IMR-90 (cell line): ENCODE results near the gene LDLRAD4. TPM values are rescaled to one million over a fixed set of nuclear protein-coding genes. Genes with fewer than 3 reads are reported as not detected.

ENCODE experiments used
- ATAC-seq: fragments of 200-7000 bp; cut with Tn5 transposase; 2 replicates; pipeline ENCODE4 v1.9.1; 2020; ENCODE audit warnings: low read depth, mild to moderate bottlenecking, moderate library complexity
- BruUV-seq: library from RNA; stranded (reverse); fragments of 400-500 nt; replicated peaks from 2 replicates; lab custom pipeline; 2021; lab: Mats Ljungman, UMichigan
- CTCF ChIA-PET: fragments of 300-600 bp; formaldehyde crosslinking; extraction: SDS; loops from one replicate; lab custom pipeline; 2021; ENCODE audit warnings: antibody characterized with exemption; lab: Yijun Ruan, JAX
- POLR2A ChIA-PET: fragments of 300-600 bp; sonication (Branson Sonifier 250); formaldehyde crosslinking; loops from one replicate; lab custom pipeline; 2022; ENCODE audit warnings: antibody characterized with exemption; ENCODE audit not compliant: unreplicated experiment; lab: Charles Lee
- DNase-seq: peaks from one replicate; pipeline ENCODE4 v3.0.0; 2013
- H2AFZ ChIP-seq: replicated peaks from 2 replicates; pipeline ENCODE3; 2013; ENCODE audit warnings: low read length, mild to moderate bottlenecking; ENCODE audit not compliant: poor library complexity
- H2AK5ac ChIP-seq: 2 replicates; pipeline ENCODE4 v1.6.1; 2013; ENCODE audit warnings: low read depth, low read length, inconsistent platforms
- H2AK9ac ChIP-seq: replicated peaks from 2 replicates; pipeline ENCODE3; 2013; ENCODE audit warnings: mild to moderate bottlenecking, low read depth, low read length, moderate library complexity; ENCODE audit not compliant: poor library complexity
- H2BK120ac ChIP-seq: 2 replicates; pipeline ENCODE4 v1.6.1; 2013; ENCODE audit warnings: low read depth, low read length, inconsistent platforms
- H2BK15ac ChIP-seq: 3 replicates; pipeline ENCODE4 v1.6.1; 2013; ENCODE audit warnings: low read depth, low read length, inconsistent platforms
- H2BK20ac ChIP-seq: 2 replicates; pipeline ENCODE4 v1.6.1; 2013; ENCODE audit warnings: low read depth, mild to moderate bottlenecking, inconsistent platforms, low read length, moderate library complexity
- H2BK5ac ChIP-seq: 2 replicates; pipeline ENCODE4 v1.6.1; 2013; ENCODE audit warnings: mild to moderate bottlenecking, low read depth, low read length, inconsistent platforms; ENCODE audit not compliant: poor library complexity, severe bottlenecking
- H3K14ac ChIP-seq: replicated peaks from 2 replicates; pipeline ENCODE4 v1.6.1; 2013; ENCODE audit warnings: low read depth, low read length, inconsistent platforms
- H3K18ac ChIP-seq: 2 replicates; pipeline ENCODE4 v1.6.1; 2013; ENCODE audit warnings: low read depth, low read length, control low read depth
- H3K23ac ChIP-seq: 2 replicates; pipeline ENCODE4 v1.6.1; 2013; ENCODE audit warnings: low read depth, low read length, inconsistent platforms
- H3K27ac ChIP-seq: 2 replicates; pipeline ENCODE4 v1.5.1; 2013; ENCODE audit warnings: mild to moderate bottlenecking, control low read depth, low read length; ENCODE audit not compliant: insufficient read depth
- H3K27me3 ChIP-seq: 2 replicates; pipeline ENCODE4 v1.6.1; 2013; ENCODE audit warnings: low read length; ENCODE audit not compliant: control insufficient read depth, insufficient read depth
- H3K36me3 ChIP-seq: 2 replicates; pipeline ENCODE4 v1.6.1; 2013; ENCODE audit warnings: low read length, mixed read lengths; ENCODE audit not compliant: control insufficient read depth, insufficient read depth
- H3K4ac ChIP-seq: 2 replicates; pipeline ENCODE4 v1.6.1; 2013; ENCODE audit warnings: low read depth, low read length, inconsistent platforms
- H3K4me1 ChIP-seq: 2 replicates; pipeline ENCODE4 v1.6.1; 2013; ENCODE audit warnings: low read length, mixed read lengths; ENCODE audit not compliant: control insufficient read depth, insufficient read depth
- H3K4me2 ChIP-seq: 2 replicates; pipeline ENCODE4 v1.6.1; 2013; ENCODE audit warnings: low read depth, mild to moderate bottlenecking, control low read depth, low read length, moderate library complexity
- H3K4me3 ChIP-seq: 2 replicates; pipeline ENCODE4 v1.5.1; 2013; ENCODE audit warnings: low read depth, mild to moderate bottlenecking, control low read depth, low read length, moderate library complexity; ENCODE audit not compliant: insufficient read depth
- H3K56ac ChIP-seq: 2 replicates; pipeline ENCODE4 v1.6.1; 2013; ENCODE audit warnings: low read length, inconsistent platforms; ENCODE audit not compliant: insufficient read depth; ENCODE audit errors: extremely low read depth
- H3K79me1 ChIP-seq, 2 experiments: 2 replicates each; pipeline ENCODE4 v1.6.1; 2013; ENCODE audit warnings: low read length in 2 of 2, inconsistent platforms in 1 of 2, low read depth in 1 of 2
- H3K9ac ChIP-seq: 2 replicates; pipeline ENCODE4 v1.6.1; 2013; ENCODE audit warnings: low read depth, low read length, control low read depth
- H3K9me1 ChIP-seq: 2 replicates; pipeline ENCODE4 v1.6.1; 2013; ENCODE audit warnings: low read length, inconsistent platforms; ENCODE audit not compliant: insufficient read depth
- H3K9me3 ChIP-seq: 2 replicates; pipeline ENCODE4 v1.6.1; 2013; ENCODE audit warnings: low read length; ENCODE audit not compliant: control insufficient read depth, insufficient read depth
- H4K20me1 ChIP-seq: 2 replicates; pipeline ENCODE4 v1.6.1; 2013; ENCODE audit warnings: low read length, inconsistent platforms; ENCODE audit not compliant: insufficient read depth
- H4K5ac ChIP-seq: 2 replicates; pipeline ENCODE4 v1.6.1; 2013; ENCODE audit warnings: mild to moderate bottlenecking, low read depth, low read length, control low read depth
- H4K8ac ChIP-seq, 2 experiments: 2 replicates each; pipeline ENCODE4 v1.6.1; 2013; ENCODE audit warnings: low read depth in 2 of 2, low read length in 2 of 2, control low read depth in 1 of 2, inconsistent platforms in 1 of 2
- H4K91ac ChIP-seq: 2 replicates; pipeline ENCODE4 v1.6.1; 2013; ENCODE audit warnings: low read depth, low read length, inconsistent platforms; ENCODE audit not compliant: insufficient read depth
- BHLHE40 ChIP-seq: fragments of 150-350 bp; IDR thresholded peaks from 2 replicates; pipeline ENCODE4 v1.6.1; 2016; ENCODE audit warnings: mild to moderate bottlenecking, low read depth, low read length
- CEBPB ChIP-seq: IDR thresholded peaks from 2 replicates; pipeline ENCODE4 v1.6.1; 2012; ENCODE audit warnings: low read depth, low read length, improper control_type of control experiment
- CHD1 ChIP-seq: IDR thresholded peaks from 2 replicates; pipeline ENCODE4 v1.6.1; 2012; ENCODE audit warnings: low read depth, low read length, improper control_type of control experiment
- MAFK ChIP-seq: IDR thresholded peaks from 2 replicates; pipeline ENCODE4 v1.6.1; 2012; ENCODE audit warnings: low read depth, low read length, improper control_type of control experiment
- MAZ ChIP-seq: IDR thresholded peaks from 2 replicates; pipeline ENCODE4 v1.6.1; 2012; ENCODE audit warnings: low read depth, mild to moderate bottlenecking, low read length, improper control_type of control experiment, moderate library complexity, borderline replicate concordance
- NFE2L2 ChIP-seq: fragments of 150-350 bp; IDR thresholded peaks from 2 replicates; pipeline ENCODE4 v1.6.1; 2016; ENCODE audit warnings: low read depth, mild to moderate bottlenecking, low read length
- RAD21 ChIP-seq: IDR thresholded peaks from 2 replicates; pipeline ENCODE4 v1.6.1; 2012; ENCODE audit warnings: low read length, improper control_type of control experiment
- RCOR1 ChIP-seq: IDR thresholded peaks from 2 replicates; pipeline ENCODE4 v1.6.1; 2012; ENCODE audit warnings: mild to moderate bottlenecking, low read length, improper control_type of control experiment; ENCODE audit not compliant: insufficient replicate concordance
- RFX5 ChIP-seq: IDR thresholded peaks from 2 replicates; pipeline ENCODE4 v1.8.0; 2012; ENCODE audit warnings: low read depth, mild to moderate bottlenecking, low read length, moderate library complexity
- WGBS, 2 experiments: methylation state at CpG; one replicate each; pipeline versions ENCODE4 v1.1.5 to v1.1.7; 2013; ENCODE audit warnings: missing lambda C conversion rate in 2 of 2; ENCODE audit not compliant: insufficient read length in 1 of 2; ENCODE audit errors: extremely low coverage in 2 of 2; 5-methylcytosine and 5-hydroxymethylcytosine counted together
- dilution Hi-C: fragments of 300-500 bp; cut with HindIII; formaldehyde crosslinking; loops from one replicate; pipeline ENCODE4 v1.14.3; 2018; ENCODE audit warnings: low sequenced_read_pairs; ENCODE audit not compliant: unreplicated experiment
- in situ Hi-C: fragments of 300-500 bp; cut with MboI; formaldehyde crosslinking; loops from 3 replicates; pipeline ENCODE4 v1.14.3; 2019; ENCODE audit warnings: low sequenced_read_pairs, inconsistent platforms, mixed read lengths
- intact Hi-C: fragments of 100-400 bp; cut with micrococcal nuclease; formaldehyde crosslinking; loops from 2 replicates; pipeline ENCODE4 v1.10.0; 2022
- polyA plus RNA-seq, 3 experiments: library from polyadenylated mRNA; depleted of rRNA; stranded (reverse); fragments of >200 nt; gene quantifications; 2 replicates each; pipeline ENCODE4 v1.2.3, GENCODE V29; 2012; ENCODE audit warnings: low replicate concordance in 1 of 3
- total RNA-seq: library from RNA; depleted of rRNA; stranded (reverse); fragments of >200 nt; gene quantifications from 2 replicates; pipeline ENCODE4 v1.2.3, GENCODE V29; 2012
- TF ChIP-seq, protein P1 (sequence below): fragments of 150-350 bp; IDR thresholded peaks from 2 replicates; pipeline ENCODE4 v1.6.1; 2016; ENCODE audit warnings: low read depth, mild to moderate bottlenecking, low read length, moderate library complexity, borderline replicate concordance
- TF ChIP-seq, protein P2 (sequence below): conservative IDR thresholded peaks from 2 replicates; pipeline ENCODE4 v1.5.1; 2012; ENCODE audit warnings: mild to moderate bottlenecking, low read depth, low read length, improper control_type of control experiment
- TF ChIP-seq, protein P3 (sequence below): fragments of 150-350 bp; IDR thresholded peaks from 2 replicates; pipeline ENCODE4 v1.6.1; 2017; ENCODE audit warnings: mild to moderate bottlenecking, antibody characterized with exemption, low read length, low read depth

The LDLRAD4 gene
- total and polyA plus RNA-seq, 2 of the 4 experiments (the other 2 are of a cell fraction) = not detected

DNA sequence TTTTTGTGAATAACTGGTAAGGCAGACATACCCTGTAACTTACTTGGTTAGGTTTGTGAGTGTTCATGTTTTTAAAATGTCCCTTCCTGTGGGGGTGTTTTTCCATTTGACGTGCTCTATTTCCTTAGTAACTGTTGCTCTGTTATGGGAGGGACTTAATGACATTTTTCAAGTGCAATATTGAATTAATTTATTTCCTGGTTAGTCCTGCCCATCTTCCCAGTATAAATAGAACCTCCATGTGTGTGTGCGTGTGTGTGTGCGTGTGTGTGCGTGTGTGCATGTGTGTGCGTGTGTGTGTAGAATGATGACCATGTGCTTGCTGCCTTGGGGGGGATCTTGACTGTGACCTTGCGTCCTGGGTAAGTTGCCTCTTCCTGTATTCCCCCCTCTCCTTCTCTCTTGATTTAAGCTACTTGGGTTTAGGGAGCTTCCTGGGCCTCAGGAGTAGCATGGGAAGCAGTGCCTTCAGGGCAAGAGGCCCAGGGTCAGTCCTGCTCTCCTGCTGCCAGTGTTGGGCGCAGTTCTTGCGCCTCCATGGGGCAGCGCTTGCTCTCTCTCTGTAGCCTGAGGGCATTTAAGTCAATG is 163.9 kb downstream of the LDLRAD4 start:
- intact Hi-C loops (no loop called here), dilution Hi-C loops (no loop called here), in situ Hi-C loops (no loop called here)
- Histone ChIP-seq H2AFZ (no peak overlapping the region), H4K20me1 (no peaks in the 10 kb centered on the region), H3K27ac (no peak overlapping the region), H3K36me3 (no peaks in the 10 kb centered on the region), H2BK20ac (no peak overlapping the region), H3K56ac (no peak overlapping the region), H3K23ac (no peak overlapping the region), H2BK120ac (no peak overlapping the region), H2AK5ac (no peak overlapping the region), H4K8ac (no peak overlapping the region), H3K9me3 (no peaks in the 10 kb centered on the region), H4K91ac (no peak overlapping the region), H2BK5ac (no peak overlapping the region), H3K4me1 (no peaks in the 10 kb centered on the region), H3K27me3 (no peaks in the 10 kb centered on the region; the same call in 1 of the 2 replicates), H3K18ac (no peak overlapping the region), H2AK9ac (no peak overlapping the region), H3K79me1 (no peaks in the 10 kb centered on the region), H3K4me3 (no peak overlapping the region), H3K9ac (no peak overlapping the region), H2BK15ac (no peak overlapping the region), H3K4me2 (peak overlapping the region; percentile 67; the same call in 1 of the 2 replicates), H3K4ac (no peak overlapping the region), H3K14ac (no peak overlapping the region), H3K9me1 (no peaks in the 10 kb centered on the region), H4K5ac (no peak overlapping the region)
- ChIA-PET POLR2A (no interaction called here), CTCF (no interaction called here)
- ATAC-seq (peak; percentile 35), DNase-seq (peak; percentile 13)
- TF ChIP-seq RCOR1 = no peak
- TF ChIP-seq, protein P1, sequence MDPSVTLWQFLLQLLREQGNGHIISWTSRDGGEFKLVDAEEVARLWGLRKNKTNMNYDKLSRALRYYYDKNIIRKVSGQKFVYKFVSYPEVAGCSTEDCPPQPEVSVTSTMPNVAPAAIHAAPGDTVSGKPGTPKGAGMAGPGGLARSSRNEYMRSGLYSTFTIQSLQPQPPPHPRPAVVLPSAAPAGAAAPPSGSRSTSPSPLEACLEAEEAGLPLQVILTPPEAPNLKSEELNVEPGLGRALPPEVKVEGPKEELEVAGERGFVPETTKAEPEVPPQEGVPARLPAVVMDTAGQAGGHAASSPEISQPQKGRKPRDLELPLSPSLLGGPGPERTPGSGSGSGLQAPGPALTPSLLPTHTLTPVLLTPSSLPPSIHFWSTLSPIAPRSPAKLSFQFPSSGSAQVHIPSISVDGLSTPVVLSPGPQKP = no peak
- no peak for TF ChIP-seq BHLHE40
- TF ChIP-seq MAZ = no peak
- no peak for TF ChIP-seq MAFK
- TF ChIP-seq, protein P2, sequence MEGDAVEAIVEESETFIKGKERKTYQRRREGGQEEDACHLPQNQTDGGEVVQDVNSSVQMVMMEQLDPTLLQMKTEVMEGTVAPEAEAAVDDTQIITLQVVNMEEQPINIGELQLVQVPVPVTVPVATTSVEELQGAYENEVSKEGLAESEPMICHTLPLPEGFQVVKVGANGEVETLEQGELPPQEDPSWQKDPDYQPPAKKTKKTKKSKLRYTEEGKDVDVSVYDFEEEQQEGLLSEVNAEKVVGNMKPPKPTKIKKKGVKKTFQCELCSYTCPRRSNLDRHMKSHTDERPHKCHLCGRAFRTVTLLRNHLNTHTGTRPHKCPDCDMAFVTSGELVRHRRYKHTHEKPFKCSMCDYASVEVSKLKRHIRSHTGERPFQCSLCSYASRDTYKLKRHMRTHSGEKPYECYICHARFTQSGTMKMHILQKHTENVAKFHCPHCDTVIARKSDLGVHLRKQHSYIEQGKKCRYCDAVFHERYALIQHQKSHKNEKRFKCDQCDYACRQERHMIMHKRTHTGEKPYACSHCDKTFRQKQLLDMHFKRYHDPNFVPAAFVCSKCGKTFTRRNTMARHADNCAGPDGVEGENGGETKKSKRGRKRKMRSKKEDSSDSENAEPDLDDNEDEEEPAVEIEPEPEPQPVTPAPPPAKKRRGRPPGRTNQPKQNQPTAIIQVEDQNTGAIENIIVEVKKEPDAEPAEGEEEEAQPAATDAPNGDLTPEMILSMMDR = no peak
- TF ChIP-seq RFX5 = no peak
- no peak for TF ChIP-seq CHD1
- TF ChIP-seq RAD21 = no peak
- TF ChIP-seq, protein P3, sequence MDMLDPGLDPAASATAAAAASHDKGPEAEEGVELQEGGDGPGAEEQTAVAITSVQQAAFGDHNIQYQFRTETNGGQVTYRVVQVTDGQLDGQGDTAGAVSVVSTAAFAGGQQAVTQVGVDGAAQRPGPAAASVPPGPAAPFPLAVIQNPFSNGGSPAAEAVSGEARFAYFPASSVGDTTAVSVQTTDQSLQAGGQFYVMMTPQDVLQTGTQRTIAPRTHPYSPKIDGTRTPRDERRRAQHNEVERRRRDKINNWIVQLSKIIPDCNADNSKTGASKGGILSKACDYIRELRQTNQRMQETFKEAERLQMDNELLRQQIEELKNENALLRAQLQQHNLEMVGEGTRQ = no peak
- no peak for TF ChIP-seq CEBPB
- TF ChIP-seq NFE2L2 = no peak
- WGBS, 2 experiments = no CpG with 5 or more reads among the region's 9 CpGs
- BruUV-seq = no TSS peak
